HL-60 (cell line): Measurements from ENCODE around the gene CD109.

Source experiments
- DNase-seq, 2 experiments: peaks; one replicate each; pipeline ENCODE4 v3.0.0-alpha.2; 2010 to 2020; ENCODE audit warnings: low read depth in 1 of 2, low spot score in 1 of 2
- H3K27ac ChIP-seq: fragments of 250-450 bp; sonication (Bioruptor Pico); replicated peaks from 2 replicates; pipeline ENCODE4 v1.5.1; 2020; ENCODE audit warnings: mild to moderate bottlenecking, moderate library complexity
- H3K27me3 ChIP-seq: fragments of 250-450 bp; sonication (Bioruptor Pico); 2 replicates; pipeline ENCODE4 v1.5.1; 2021; ENCODE audit warnings: mild to moderate bottlenecking, moderate library complexity; ENCODE audit not compliant: insufficient read depth, poor library complexity, severe bottlenecking
- H3K4me3 ChIP-seq: replicated peaks from 2 replicates; pipeline ENCODE4 v1.5.1; 2011; ENCODE audit warnings: mild to moderate bottlenecking, control low read depth, low read length; ENCODE audit not compliant: insufficient read depth
- CTCF ChIP-seq: IDR thresholded peaks from one replicate; pipeline ENCODE4 v1.5.1; 2011; ENCODE audit warnings: low read length, control low read depth, inconsistent platforms; ENCODE audit not compliant: insufficient read depth
- GABPA ChIP-seq: IDR thresholded peaks from 2 replicates; pipeline ENCODE4 v1.6.1; 2012; ENCODE audit warnings: low read depth
- POLR2AphosphoS5 ChIP-seq: IDR thresholded peaks from 2 replicates; pipeline ENCODE4 v1.6.1; 2012; ENCODE audit warnings: low read depth
- REST ChIP-seq: IDR thresholded peaks from 2 replicates; pipeline ENCODE4 v1.6.1; 2012; ENCODE audit warnings: low read depth; ENCODE audit not compliant: insufficient replicate concordance
- SPI1 ChIP-seq: IDR thresholded peaks from 2 replicates; pipeline ENCODE4 v1.6.1; 2012; ENCODE audit warnings: low read depth, mild to moderate bottlenecking, borderline replicate concordance

CD109 gene

GRCh38 chr6:73823046-73823735 is 127.2 kb downstream of the CD109 start:
- no peak for DNase-seq
- no peak for TF ChIP-seq REST
- no peak for TF ChIP-seq POLR2AphosphoS5
- TF ChIP-seq GABPA = no peak
- TF ChIP-seq SPI1 = no peak
- no peak for TF ChIP-seq CTCF
- no peaks in the 10 kb centered on the region for H3K27me3 ChIP-seq
- no peak overlapping the region for H3K4me3 ChIP-seq
- H3K27ac ChIP-seq = no peak overlapping the region

GRCh38 chr6:73823832-73824231 is 127.8 kb downstream of the CD109 start:
- no peaks in the 10 kb centered on the region for H3K27me3 ChIP-seq
- no peak for DNase-seq
- no peak overlapping the region for H3K27ac ChIP-seq
- no peak overlapping the region for H3K4me3 ChIP-seq
- TF ChIP-seq CTCF (no peak), SPI1 (no peak), POLR2AphosphoS5 (no peak), REST (no peak), GABPA (no peak)

- Histone ChIP-seq H3K27me3 (no peaks in the 10 kb centered on the region), H3K4me3 (no peak overlapping the region), H3K27ac (no peak overlapping the region)
- TF ChIP-seq REST = no peak
- no peak for TF ChIP-seq SPI1
- DNase-seq = no peak
These were observed 130.6 kb downstream of the CD109 start for GRCh38 chr6:73826571-73826970.
